OCI-LY1 (cell line): ENCODE results near the gene EPB41L4A.

ENCODE experiments used
- H2AFZ ChIP-seq: fragments of 200-600 bp; sonication (generic), shearing (Covaris generic); 2 replicates; pipeline ENCODE4 v1.6.0; 2014; ENCODE audit warnings: antibody characterized with exemption, mild to moderate bottlenecking, low read length
- H3F3A ChIP-seq: fragments of 200-600 bp; sonication (generic), shearing (Covaris generic); 2 replicates; pipeline ENCODE4 v1.6.0; 2014; ENCODE audit warnings: mild to moderate bottlenecking, antibody characterized with exemption, low read length, moderate library complexity; ENCODE audit not compliant: insufficient read depth
- H3K27ac ChIP-seq: fragments of 200-600 bp; sonication (generic); 2 replicates; pipeline ENCODE4 v1.5.1; 2014; ENCODE audit warnings: low read length, mixed run types, mild to moderate bottlenecking, low read depth; ENCODE audit not compliant: poor library complexity, severe bottlenecking
- H3K27me3 ChIP-seq: fragments of 200-600 bp; sonication (generic); 2 replicates; pipeline ENCODE4 v1.6.0; 2014; ENCODE audit warnings: antibody characterized with exemption, mild to moderate bottlenecking, low read length, moderate library complexity; ENCODE audit not compliant: insufficient read depth
- H3K36me3 ChIP-seq: fragments of 200-600 bp; sonication (generic); 2 replicates; pipeline ENCODE4 v1.6.1; 2014; ENCODE audit warnings: mild to moderate bottlenecking, antibody characterized with exemption, low read length, moderate library complexity, mixed read lengths; ENCODE audit not compliant: insufficient read depth
- H3K4me1 ChIP-seq: fragments of 200-600 bp; sonication (generic); 2 replicates; pipeline ENCODE4 v1.5.1; 2014; ENCODE audit warnings: mild to moderate bottlenecking, low read length, moderate library complexity; ENCODE audit not compliant: insufficient read depth, severe bottlenecking
- H3K4me2 ChIP-seq: fragments of 200-600 bp; sonication (generic), shearing (Covaris generic); 2 replicates; pipeline ENCODE4 v1.6.1; 2014; ENCODE audit warnings: low read length
- H3K4me3 ChIP-seq: fragments of 200-600 bp; sonication (generic); 2 replicates; pipeline ENCODE4 v1.5.1; 2014; ENCODE audit warnings: low read length, low read depth, mild to moderate bottlenecking, mixed read lengths; ENCODE audit not compliant: poor library complexity, severe bottlenecking
- H3K79me2 ChIP-seq: fragments of 200-600 bp; shearing (Covaris generic); 2 replicates; pipeline ENCODE4 v1.6.1; 2016; ENCODE audit warnings: mixed run types, low read length, mixed read lengths; ENCODE audit not compliant: insufficient read depth
- H3K9ac ChIP-seq: fragments of 200-600 bp; sonication (generic), shearing (Covaris generic); 2 replicates; pipeline ENCODE4 v1.6.1; 2014; ENCODE audit warnings: mild to moderate bottlenecking, low read length, mixed read lengths
- H3K9me2 ChIP-seq: fragments of 200-600 bp; sonication (generic), shearing (Covaris generic); 2 replicates; pipeline ENCODE4 v1.6.1; 2014; ENCODE audit warnings: low read depth, mild to moderate bottlenecking, low read length, mixed read lengths
- H3K9me3 ChIP-seq: fragments of 200-600 bp; shearing (Covaris generic); 2 replicates; pipeline ENCODE4 v1.6.1; 2014; ENCODE audit warnings: low read length, mixed read lengths
- H4K20me1 ChIP-seq: fragments of 200-600 bp; sonication (generic), shearing (Covaris generic); 2 replicates; pipeline ENCODE4 v1.6.0; 2016; ENCODE audit warnings: mild to moderate bottlenecking, low read length; ENCODE audit not compliant: insufficient read depth
- CTCF ChIP-seq: fragments of 200-600 bp; sonication (generic), shearing (Covaris generic); IDR thresholded peaks from 2 replicates; pipeline ENCODE4 v1.5.1; 2017; ENCODE audit warnings: mild to moderate bottlenecking, antibody characterized with exemption, low read length, moderate library complexity, mixed read lengths
- EZH2 ChIP-seq: fragments of 200-600 bp; sonication (generic), shearing (Covaris generic); IDR thresholded peaks from 2 replicates; pipeline ENCODE4 v1.8.0; 2017; ENCODE audit warnings: borderline replicate concordance, mixed run types, mild to moderate bottlenecking, antibody characterized with exemption, low read length, moderate library complexity, mixed read lengths

EPB41L4A gene

GRCh38 chr5:112122353-112122752, 296.7 kb downstream of the EPB41L4A start:
- TF ChIP-seq CTCF (no peak), EZH2 (no peak)
- Histone ChIP-seq H3K36me3 (no peaks in the 10 kb centered on the region), H3K4me3 (no peak overlapping the region), H2AFZ (no peak overlapping the region), H3K9me3 (no peaks in the 10 kb centered on the region), H3K9me2 (no peaks in the 10 kb centered on the region), H3K4me2 (no peak overlapping the region), H3K27me3 (no peaks in the 10 kb centered on the region; the same call in none of the 2 replicates), H3K79me2 (no peaks in the 10 kb centered on the region), H3K9ac (no peak overlapping the region), H3K27ac (no peak overlapping the region), H3K4me1 (peaks cover 19% of the 10 kb centered on the region), H4K20me1 (no peaks in the 10 kb centered on the region), H3F3A (no peaks in the 10 kb centered on the region)

GRCh38 chr5:112121258-112121657, 297.8 kb downstream of the EPB41L4A start:
- Histone ChIP-seq H3K9ac (no peak overlapping the region), H2AFZ (no peak overlapping the region), H3K4me2 (no peak overlapping the region), H4K20me1 (no peaks in the 10 kb centered on the region), H3K9me2 (no peaks in the 10 kb centered on the region), H3K4me1 (peaks cover 30% of the 10 kb centered on the region), H3K27me3 (no peaks in the 10 kb centered on the region; the same call in none of the 2 replicates), H3K9me3 (no peaks in the 10 kb centered on the region), H3K27ac (no peak overlapping the region), H3K79me2 (no peaks in the 10 kb centered on the region), H3K36me3 (no peaks in the 10 kb centered on the region), H3F3A (no peaks in the 10 kb centered on the region), H3K4me3 (no peak overlapping the region)
- no peak for TF ChIP-seq CTCF
- no peak for TF ChIP-seq EZH2

- no peak overlapping the region for H3K27ac ChIP-seq
- no peaks in the 10 kb centered on the region for H3K9me3 ChIP-seq
- no peak overlapping the region for H2AFZ ChIP-seq
- no peaks in the 10 kb centered on the region for H3K9me2 ChIP-seq
- no peaks in the 10 kb centered on the region for H3K79me2 ChIP-seq
- H3K4me1 ChIP-seq = peaks cover 42% of the 10 kb centered on the region
- no peak overlapping the region for H3K4me2 ChIP-seq
- no peaks in the 10 kb centered on the region; the same call in none of the 2 replicates for H3K27me3 ChIP-seq
- H3K36me3 ChIP-seq = no peaks in the 10 kb centered on the region
- no peak overlapping the region for H3K9ac ChIP-seq
- H3K4me3 ChIP-seq = no peak overlapping the region
- no peaks in the 10 kb centered on the region for H4K20me1 ChIP-seq
- no peak for TF ChIP-seq EZH2
- no peak for TF ChIP-seq CTCF
- H3F3A ChIP-seq = no peaks in the 10 kb centered on the region
These were observed 299.1 kb downstream of the EPB41L4A start for GRCh38 chr5:112119969-112120368.
